ENCODE measurements around the gene FAM9C. TPM values are rescaled to one million over a fixed set of nuclear protein-coding genes. Genes with fewer than 3 reads are reported as not detected.

The FAM9C gene
- total RNA-seq, 1 donor from 2014 or later: not detected

- H3K4me1 Mint-ChIP-seq (ENCODE audit: unreplicated experiment): peaks cover 11% of the 10 kb centered on the region
- TF ChIP-seq, protein P1, sequence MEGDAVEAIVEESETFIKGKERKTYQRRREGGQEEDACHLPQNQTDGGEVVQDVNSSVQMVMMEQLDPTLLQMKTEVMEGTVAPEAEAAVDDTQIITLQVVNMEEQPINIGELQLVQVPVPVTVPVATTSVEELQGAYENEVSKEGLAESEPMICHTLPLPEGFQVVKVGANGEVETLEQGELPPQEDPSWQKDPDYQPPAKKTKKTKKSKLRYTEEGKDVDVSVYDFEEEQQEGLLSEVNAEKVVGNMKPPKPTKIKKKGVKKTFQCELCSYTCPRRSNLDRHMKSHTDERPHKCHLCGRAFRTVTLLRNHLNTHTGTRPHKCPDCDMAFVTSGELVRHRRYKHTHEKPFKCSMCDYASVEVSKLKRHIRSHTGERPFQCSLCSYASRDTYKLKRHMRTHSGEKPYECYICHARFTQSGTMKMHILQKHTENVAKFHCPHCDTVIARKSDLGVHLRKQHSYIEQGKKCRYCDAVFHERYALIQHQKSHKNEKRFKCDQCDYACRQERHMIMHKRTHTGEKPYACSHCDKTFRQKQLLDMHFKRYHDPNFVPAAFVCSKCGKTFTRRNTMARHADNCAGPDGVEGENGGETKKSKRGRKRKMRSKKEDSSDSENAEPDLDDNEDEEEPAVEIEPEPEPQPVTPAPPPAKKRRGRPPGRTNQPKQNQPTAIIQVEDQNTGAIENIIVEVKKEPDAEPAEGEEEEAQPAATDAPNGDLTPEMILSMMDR (conservative IDR thresholded peaks at IDR 0.05): no peak
- peak overlapping the region; percentile 80 for H3K27ac Mint-ChIP-seq
- H3K9me3 Mint-ChIP-seq: peaks cover 4% of the 10 kb centered on the region
- H3K4me3 Mint-ChIP-seq: peak overlapping the region; percentile 54
- H3K27me3 Mint-ChIP-seq: no peaks in the 10 kb centered on the region
- no peak for DNase-seq (ENCODE audit: extremely low spot score, unreplicated experiment)
- no peaks in the 10 kb centered on the region for H3K36me3 Mint-ChIP-seq
Measured at GRCh38 chrX:13028871-13029636, 15.4 kb downstream of the FAM9C start.

DNA sequence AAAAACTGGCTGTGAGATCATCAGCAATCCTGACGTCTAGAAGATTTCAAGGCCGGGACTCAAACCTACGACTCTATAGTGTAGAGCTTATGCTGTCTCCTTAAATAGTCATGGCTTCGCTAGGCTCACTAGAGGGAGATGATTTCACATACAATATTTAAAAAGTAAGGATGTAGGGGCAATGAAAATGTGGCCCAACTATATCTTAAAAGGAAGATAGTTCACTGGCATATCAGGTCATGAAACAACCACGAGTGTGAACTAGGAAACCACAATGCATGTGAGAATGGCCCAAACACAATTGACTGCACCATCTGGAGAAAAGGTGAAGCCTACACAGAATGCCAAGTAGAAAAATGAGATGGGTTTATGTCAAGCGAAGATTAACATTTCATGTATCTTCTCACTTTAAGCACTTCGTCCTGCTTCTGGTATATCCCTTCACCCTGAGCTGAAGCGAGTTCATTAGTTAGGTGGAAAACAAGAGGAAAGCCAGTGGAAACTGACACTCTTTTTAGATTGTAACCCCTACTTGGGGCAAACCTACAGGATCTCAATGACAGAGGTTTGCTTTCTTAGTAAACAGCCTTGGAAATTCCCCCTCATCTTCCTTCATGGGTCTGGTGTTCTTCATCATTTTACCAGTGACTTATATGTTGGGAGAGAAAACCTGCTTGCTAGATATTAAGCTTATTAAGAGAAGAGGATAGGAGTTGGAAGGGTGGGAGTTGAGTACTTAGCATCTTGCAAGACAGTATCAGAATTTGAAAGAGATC, 17.4 kb downstream of the FAM9C start:
- Mint-ChIP-seq H3K4me1 (ENCODE audit: unreplicated experiment) (peaks cover 17% of the 10 kb centered on the region), H3K27me3 (no peaks in the 10 kb centered on the region), H3K27ac (no peak overlapping the region), H3K4me3 (no peak overlapping the region), H3K9me3 (peaks cover 4% of the 10 kb centered on the region), H3K36me3 (no peaks in the 10 kb centered on the region)
- no peak for DNase-seq (ENCODE audit: extremely low spot score, unreplicated experiment)
- TF ChIP-seq, protein P1 (conservative IDR thresholded peaks at IDR 0.05): no peak

DNA sequence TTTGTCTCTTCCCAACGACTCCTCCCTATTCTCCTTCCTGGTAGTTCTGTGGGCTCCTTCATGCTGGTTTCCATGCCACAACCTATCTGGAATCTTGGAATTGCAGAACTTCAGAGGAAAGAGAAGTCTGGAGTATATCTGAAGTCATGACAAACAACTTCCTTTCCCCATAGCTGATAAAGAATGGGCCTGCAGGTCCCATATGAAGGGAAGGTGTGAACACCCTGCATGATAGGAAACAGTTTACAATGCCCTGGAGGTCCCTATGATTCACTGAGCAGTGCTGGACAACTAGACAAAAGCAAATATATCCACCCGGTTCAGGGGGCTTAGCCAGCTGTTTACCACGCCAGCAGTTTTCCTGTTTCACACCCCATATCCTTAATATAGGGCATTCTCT, 19.4 kb downstream of the FAM9C start:
- H3K4me3 Mint-ChIP-seq: no peak overlapping the region
- peaks cover 13% of the 10 kb centered on the region for H3K4me1 Mint-ChIP-seq (ENCODE audit: unreplicated experiment)
- no peaks in the 10 kb centered on the region for H3K27me3 Mint-ChIP-seq
- no peak for DNase-seq (ENCODE audit: extremely low spot score, unreplicated experiment)
- TF ChIP-seq, protein P1 (conservative IDR thresholded peaks at IDR 0.05): no peak
- H3K36me3 Mint-ChIP-seq: no peaks in the 10 kb centered on the region
- H3K9me3 Mint-ChIP-seq: peaks cover under 1% of the 10 kb centered on the region
- no peak overlapping the region for H3K27ac Mint-ChIP-seq

- no peak for DNase-seq (ENCODE audit: extremely low spot score, unreplicated experiment)
- H3K9me3 Mint-ChIP-seq: no peaks in the 10 kb centered on the region
- H3K4me3 Mint-ChIP-seq: no peak overlapping the region
- no peaks in the 10 kb centered on the region for H3K36me3 Mint-ChIP-seq
- no peak overlapping the region for H3K27ac Mint-ChIP-seq
- TF ChIP-seq, protein P1 (conservative IDR thresholded peaks at IDR 0.05): no peak
- peaks cover 10% of the 10 kb centered on the region for H3K4me1 Mint-ChIP-seq (ENCODE audit: unreplicated experiment)
- no peaks in the 10 kb centered on the region for H3K27me3 Mint-ChIP-seq
Measured at GRCh38 chrX:13023979-13024378, 20.4 kb downstream of the FAM9C start.

DNA sequence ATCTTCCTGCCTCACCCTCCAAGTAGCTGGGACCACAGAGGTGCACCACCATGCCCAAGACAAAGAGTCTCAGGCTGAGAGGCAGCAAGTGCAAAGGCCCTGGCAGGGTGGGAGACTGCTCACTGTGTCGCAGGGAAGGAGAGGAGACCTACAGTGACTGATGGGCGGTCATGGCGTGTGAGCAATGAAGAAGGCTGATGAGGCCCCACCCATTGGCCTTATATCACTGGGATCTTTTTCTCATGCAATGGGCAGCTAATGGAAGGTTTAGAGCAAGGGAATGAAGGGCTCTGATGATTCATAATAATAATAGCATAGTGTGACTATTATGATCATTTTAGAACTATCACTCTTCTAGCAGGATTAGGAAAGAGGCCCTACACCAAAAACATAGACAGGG, 20.9 kb downstream of the FAM9C start:
- Mint-ChIP-seq H3K27ac (no peak overlapping the region), H3K36me3 (no peaks in the 10 kb centered on the region), H3K27me3 (no peaks in the 10 kb centered on the region), H3K4me1 (ENCODE audit: unreplicated experiment) (peaks cover 10% of the 10 kb centered on the region), H3K4me3 (no peak overlapping the region), H3K9me3 (no peaks in the 10 kb centered on the region)
- TF ChIP-seq, protein P1 (conservative IDR thresholded peaks at IDR 0.05): no peak
- DNase-seq (ENCODE audit: extremely low spot score, unreplicated experiment): no peak

Data from type B pancreatic cell (in vitro differentiated cells).